Measurements from ENCODE around the gene SERPINA5.

Gene SERPINA5

DNA sequence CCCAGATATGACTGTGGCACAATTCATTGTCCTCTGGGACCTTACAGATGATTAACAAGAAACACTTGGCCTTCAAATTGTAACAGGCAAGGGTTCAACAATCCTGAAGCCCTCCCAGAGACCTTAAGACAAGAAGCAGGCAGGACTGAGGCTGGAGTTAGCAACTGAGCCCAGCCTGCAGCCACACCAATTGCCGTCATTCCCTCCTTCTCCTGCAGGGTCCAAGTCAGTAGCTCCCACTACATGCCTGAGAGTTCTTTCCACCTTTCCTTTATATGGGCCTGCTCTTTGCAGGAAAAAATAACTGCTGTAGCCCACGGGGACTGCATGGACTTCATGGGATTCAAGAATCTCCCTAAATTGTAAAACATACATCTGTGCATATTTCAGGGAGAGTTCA lies 22.4 kb upstream of the SERPINA5 start:
- Histone ChIP-seq H3K9ac (ENCODE audit: low read length) (no peak overlapping the region), H3K4me1 (ENCODE audit: control insufficient read depth, insufficient read depth, low read length) (peaks cover 8% of the 10 kb centered on the region), H3K27me3 (replicated peaks; ENCODE audit: control insufficient read depth, insufficient read depth, low read length) (peaks cover 25% of the 10 kb centered on the region), H3K4me3 (ENCODE audit: low read length) (no peak overlapping the region), H3K9me3 (ENCODE audit: control insufficient read depth, low read length) (peaks cover 30% of the 10 kb centered on the region), H3K36me3 (ENCODE audit: control insufficient read depth, insufficient read depth, low read length, severe bottlenecking) (no peaks in the 10 kb centered on the region)
- no peak for DNase-seq (ENCODE audit: low read depth)

DNA sequence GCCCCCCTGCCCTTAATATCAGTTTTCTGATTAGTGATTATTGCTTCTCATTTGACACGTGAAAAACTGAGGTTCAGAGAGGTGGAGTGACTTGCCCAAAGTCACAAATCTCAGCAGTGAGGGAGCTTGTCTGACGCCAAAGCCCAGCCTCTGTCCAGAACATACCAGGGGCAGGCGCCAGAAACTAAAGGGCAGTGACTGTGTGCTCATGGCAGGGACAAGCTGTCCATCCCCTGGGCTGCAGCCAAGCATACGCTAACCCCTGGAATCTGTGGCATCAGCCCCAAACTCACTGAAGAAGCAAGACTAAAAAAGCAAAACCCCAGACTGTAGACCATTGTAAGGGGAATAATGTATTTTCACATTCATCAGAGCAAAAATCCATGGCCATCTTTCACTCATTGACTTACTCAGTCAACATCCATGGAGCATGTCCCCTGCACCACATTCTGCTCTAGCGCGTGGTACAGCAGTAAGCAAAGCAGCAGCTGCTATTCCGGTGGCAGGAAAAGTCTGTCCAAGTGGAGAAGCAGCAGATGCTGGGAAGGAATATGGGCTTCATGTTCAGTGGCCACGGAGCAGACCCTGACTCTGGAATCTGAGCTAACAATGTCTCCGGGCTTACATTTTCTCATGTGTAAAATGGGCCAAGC lies 21.5 kb upstream of the SERPINA5 start:
- H3K27me3 ChIP-seq (replicated peaks; ENCODE audit: control insufficient read depth, insufficient read depth, low read length) = peaks cover 25% of the 10 kb centered on the region
- DNase-seq (ENCODE audit: low read depth) = no peak
- peaks cover 8% of the 10 kb centered on the region for H3K4me1 ChIP-seq (ENCODE audit: control insufficient read depth, insufficient read depth, low read length)
- peaks cover 20% of the 10 kb centered on the region for H3K9me3 ChIP-seq (ENCODE audit: control insufficient read depth, low read length)
- no peaks in the 10 kb centered on the region for H3K36me3 ChIP-seq (ENCODE audit: control insufficient read depth, insufficient read depth, low read length, severe bottlenecking)
- H3K9ac ChIP-seq (ENCODE audit: low read length) = no peak overlapping the region
- no peak overlapping the region for H3K4me3 ChIP-seq (ENCODE audit: low read length)

DNA sequence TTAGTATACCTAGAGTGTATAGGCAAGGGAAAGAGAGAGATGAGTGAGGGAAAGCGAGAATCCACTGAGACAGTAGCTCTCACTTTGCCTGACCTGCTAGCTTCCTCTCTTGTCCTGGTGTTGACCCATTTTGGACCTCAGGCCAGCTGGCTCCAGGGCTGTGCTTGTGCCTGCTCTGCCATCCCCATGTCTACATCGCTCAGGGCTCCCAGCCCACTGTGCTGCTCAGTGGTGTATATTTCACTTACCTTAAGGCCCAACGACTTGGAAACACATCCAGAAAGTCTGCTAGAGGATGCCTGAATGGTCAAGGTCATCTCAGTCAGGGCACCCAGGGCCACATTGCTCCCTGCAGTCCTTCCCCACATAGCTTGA lies 20.9 kb upstream of the SERPINA5 start:
- Histone ChIP-seq H3K9ac (ENCODE audit: low read length) (no peak overlapping the region), H3K4me3 (ENCODE audit: low read length) (no peak overlapping the region), H3K4me1 (ENCODE audit: control insufficient read depth, insufficient read depth, low read length) (peaks cover 8% of the 10 kb centered on the region), H3K36me3 (ENCODE audit: control insufficient read depth, insufficient read depth, low read length, severe bottlenecking) (no peaks in the 10 kb centered on the region), H3K9me3 (ENCODE audit: control insufficient read depth, low read length) (peaks cover 15% of the 10 kb centered on the region), H3K27me3 (replicated peaks; ENCODE audit: control insufficient read depth, insufficient read depth, low read length) (peaks cover 25% of the 10 kb centered on the region)
- no peak for DNase-seq (ENCODE audit: low read depth)

DNA sequence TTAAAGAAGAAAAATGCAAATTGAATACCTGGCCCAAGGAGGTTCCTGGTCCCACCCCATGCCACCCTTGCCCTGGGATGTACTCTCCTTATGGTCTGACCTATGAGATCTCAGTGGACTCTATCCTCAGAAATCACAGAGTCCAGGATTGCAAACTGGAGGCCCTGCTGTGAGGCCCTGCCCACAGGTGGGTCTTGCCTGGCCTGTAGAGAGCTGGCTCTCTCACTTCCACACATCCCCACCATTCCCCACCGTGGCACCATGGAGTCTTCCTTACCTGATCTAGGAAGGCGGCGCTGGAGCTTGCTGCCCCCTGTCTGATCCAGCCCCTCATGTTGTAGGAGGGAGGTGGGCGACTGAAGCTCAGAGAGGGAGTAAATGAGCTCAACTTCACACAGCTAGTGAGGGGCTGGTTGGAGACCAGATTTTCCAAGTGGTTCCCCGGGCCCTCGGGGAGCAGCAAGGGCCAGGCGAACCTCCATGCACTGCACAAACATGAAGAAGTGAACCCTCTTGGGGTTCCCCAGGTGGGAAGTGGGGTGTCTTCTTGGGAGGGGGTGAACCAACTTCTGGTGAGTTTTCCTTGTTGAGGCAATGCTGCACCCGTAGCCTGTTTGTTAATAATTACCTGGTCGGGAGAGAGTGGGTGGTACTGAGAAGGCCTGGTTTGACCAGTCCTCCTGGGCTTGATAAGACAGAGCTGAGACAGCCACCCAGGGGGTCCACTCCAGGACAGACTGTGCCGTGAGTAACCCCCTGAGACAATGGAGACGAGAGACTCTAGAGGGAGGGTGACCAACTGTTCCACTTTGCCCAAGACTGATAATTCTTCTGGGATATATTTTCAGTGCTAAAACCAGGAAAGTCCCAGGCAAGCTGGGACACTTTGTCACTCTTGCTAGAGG lies 20.2 kb upstream of the SERPINA5 start, which contains the start of gene SERPINA4:
TSS of gene SERPINA4 (plus strand) at position 692 of the 905 bp plus-strand sequence. CDS start 2,041 bp downstream, outside the sequence.
- Histone ChIP-seq H3K4me1 (ENCODE audit: control insufficient read depth, insufficient read depth, low read length) (peaks cover 8% of the 10 kb centered on the region), H3K9me3 (ENCODE audit: control insufficient read depth, low read length) (peaks cover 14% of the 10 kb centered on the region), H3K36me3 (ENCODE audit: control insufficient read depth, insufficient read depth, low read length, severe bottlenecking) (no peaks in the 10 kb centered on the region), H3K9ac (ENCODE audit: low read length) (no peak within 1 kb of the TSS), H3K27me3 (replicated peaks; ENCODE audit: control insufficient read depth, insufficient read depth, low read length) (peaks cover 25% of the 10 kb centered on the region), H3K4me3 (ENCODE audit: low read length) (no peak within 1 kb of the TSS)
- DNase-seq (ENCODE audit: low read depth) = no peak

DNA sequence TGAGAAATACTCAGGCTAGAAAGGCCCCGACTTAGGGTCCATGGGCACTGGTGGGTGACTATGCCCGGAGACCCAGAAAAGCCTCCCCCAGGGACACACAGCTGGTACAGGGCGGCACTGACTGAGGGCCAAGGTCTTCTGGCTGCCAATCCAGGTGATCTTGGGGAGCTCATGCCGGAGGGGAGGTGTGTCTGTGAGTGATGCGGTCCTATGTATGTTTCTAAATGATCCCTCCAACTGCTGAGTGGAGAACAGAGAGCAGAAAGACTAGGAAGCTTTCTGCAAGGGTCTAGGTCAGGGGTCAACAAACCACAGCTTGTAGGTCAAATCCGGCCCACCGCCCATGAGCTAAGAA lies 19.6 kb upstream of the SERPINA5 start:
- peaks cover 14% of the 10 kb centered on the region for H3K9me3 ChIP-seq (ENCODE audit: control insufficient read depth, low read length)
- H3K27me3 ChIP-seq (replicated peaks; ENCODE audit: control insufficient read depth, insufficient read depth, low read length) = peaks cover 25% of the 10 kb centered on the region
- no peak overlapping the region for H3K4me3 ChIP-seq (ENCODE audit: low read length)
- no peak overlapping the region for H3K9ac ChIP-seq (ENCODE audit: low read length)
- peaks cover 8% of the 10 kb centered on the region for H3K4me1 ChIP-seq (ENCODE audit: control insufficient read depth, insufficient read depth, low read length)
- no peak for DNase-seq (ENCODE audit: low read depth)
- H3K36me3 ChIP-seq (ENCODE audit: control insufficient read depth, insufficient read depth, low read length, severe bottlenecking) = no peaks in the 10 kb centered on the region

DNA sequence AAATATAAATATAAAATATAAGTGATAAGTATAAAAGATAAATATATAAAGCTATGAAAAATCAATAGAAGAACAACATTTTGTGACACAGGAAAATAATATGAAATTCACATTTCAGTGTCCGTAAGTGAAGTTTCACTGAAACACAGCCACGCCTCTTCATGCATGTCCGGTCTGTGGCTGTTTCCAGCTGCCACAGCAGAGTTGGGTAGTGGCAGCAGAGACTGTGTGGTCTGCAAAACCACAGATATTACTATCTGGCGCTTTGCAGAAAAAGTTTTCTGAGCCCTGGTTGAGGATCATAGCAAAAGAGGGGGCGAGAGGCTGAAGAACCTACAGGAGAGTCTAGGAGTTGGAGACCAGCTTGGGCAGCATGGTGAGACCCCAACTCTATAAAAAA lies 19.2 kb upstream of the SERPINA5 start:
- no peak for DNase-seq (ENCODE audit: low read depth)
- H3K27me3 ChIP-seq (replicated peaks; ENCODE audit: control insufficient read depth, insufficient read depth, low read length) = peaks cover 22% of the 10 kb centered on the region
- no peak overlapping the region for H3K4me3 ChIP-seq (ENCODE audit: low read length)

DNA sequence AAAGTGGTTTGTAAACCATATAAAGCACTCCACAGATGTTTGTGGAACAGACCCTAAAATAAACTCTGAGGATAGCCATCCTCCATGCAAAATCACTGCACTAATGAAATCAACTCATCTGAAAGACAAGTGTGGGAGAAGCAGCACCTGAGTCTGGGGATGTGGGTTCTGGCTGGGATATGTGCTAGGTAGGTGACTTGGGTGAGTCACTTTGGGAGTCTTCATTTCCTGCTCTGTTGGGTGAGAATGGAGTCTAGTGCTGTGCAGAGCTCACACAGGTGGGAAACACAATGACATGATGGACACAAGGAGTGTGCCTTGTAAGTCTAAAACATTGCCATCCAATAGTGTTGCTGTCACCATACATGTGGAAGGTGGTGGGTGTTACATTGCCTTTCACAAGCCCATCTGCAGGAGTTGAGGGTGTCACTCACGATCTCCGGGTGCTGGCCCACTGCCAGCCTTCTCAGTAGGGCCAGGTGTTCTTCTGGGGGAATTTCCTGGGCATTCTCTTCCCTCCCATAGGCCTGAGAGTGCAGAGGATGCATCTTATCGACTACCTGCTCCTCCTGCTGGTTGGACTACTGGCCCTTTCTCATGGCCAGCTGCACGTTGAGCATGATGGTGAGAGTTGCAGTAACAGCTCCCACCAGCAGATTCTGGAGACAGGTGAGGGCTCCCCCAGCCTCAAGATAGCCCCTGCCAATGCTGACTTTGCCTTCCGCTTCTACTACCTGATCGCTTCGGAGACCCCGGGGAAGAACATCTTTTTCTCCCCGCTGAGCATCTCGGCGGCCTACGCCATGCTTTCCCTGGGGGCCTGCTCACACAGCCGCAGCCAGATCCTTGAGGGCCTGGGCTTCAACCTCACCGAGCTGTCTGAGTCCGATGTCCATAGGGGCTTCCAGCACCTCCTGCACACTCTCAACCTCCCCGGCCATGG lies 18.0 kb upstream of the SERPINA5 start:
- Histone ChIP-seq H3K4me3 (ENCODE audit: low read length) (no peak overlapping the region), H3K9ac (ENCODE audit: low read length) (no peak overlapping the region), H3K4me1 (ENCODE audit: control insufficient read depth, insufficient read depth, low read length) (peaks cover 8% of the 10 kb centered on the region), H3K36me3 (ENCODE audit: control insufficient read depth, insufficient read depth, low read length, severe bottlenecking) (no peaks in the 10 kb centered on the region), H3K27me3 (replicated peaks; ENCODE audit: control insufficient read depth, insufficient read depth, low read length) (peaks cover 17% of the 10 kb centered on the region), H3K9me3 (ENCODE audit: control insufficient read depth, low read length) (no peaks in the 10 kb centered on the region)
- no peak for DNase-seq (ENCODE audit: low read depth)

More for the DNA sequence above, 19.2 kb upstream of the SERPINA5 start:
- peaks cover 8% of the 10 kb centered on the region for H3K4me1 ChIP-seq (ENCODE audit: control insufficient read depth, insufficient read depth, low read length)
- no peaks in the 10 kb centered on the region for H3K36me3 ChIP-seq (ENCODE audit: control insufficient read depth, insufficient read depth, low read length, severe bottlenecking)
- H3K9me3 ChIP-seq (ENCODE audit: control insufficient read depth, low read length) = peaks cover 11% of the 10 kb centered on the region
- H3K9ac ChIP-seq (ENCODE audit: low read length) = no peak overlapping the region

DNA sequence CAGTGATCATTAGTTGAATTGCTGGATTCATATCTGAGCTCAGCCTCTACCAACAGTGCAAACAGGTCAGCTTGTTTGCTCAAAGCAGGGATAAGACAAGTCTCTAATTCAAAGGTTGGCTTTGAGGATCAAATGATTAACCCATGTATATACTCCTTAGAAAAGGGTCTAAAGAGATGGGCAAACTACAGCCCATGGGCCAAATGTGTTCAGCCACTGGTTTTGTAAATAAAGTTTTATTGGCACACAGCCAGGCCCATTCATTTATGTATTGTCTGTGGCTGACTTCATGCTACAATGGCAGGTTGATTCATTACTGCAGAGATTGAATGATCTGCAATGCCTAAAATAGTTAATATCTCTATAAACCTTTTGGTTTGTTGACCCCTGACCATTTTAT lies 16.8 kb upstream of the SERPINA5 start:
- H3K9ac ChIP-seq (ENCODE audit: low read length) = no peak overlapping the region
- H3K9me3 ChIP-seq (ENCODE audit: control insufficient read depth, low read length) = no peaks in the 10 kb centered on the region
- DNase-seq (ENCODE audit: low read depth) = no peak
- H3K4me3 ChIP-seq (ENCODE audit: low read length) = no peak overlapping the region
- peaks cover 7% of the 10 kb centered on the region for H3K4me1 ChIP-seq (ENCODE audit: control insufficient read depth, insufficient read depth, low read length)
- peaks cover 9% of the 10 kb centered on the region for H3K27me3 ChIP-seq (replicated peaks; ENCODE audit: control insufficient read depth, insufficient read depth, low read length)
- no peaks in the 10 kb centered on the region for H3K36me3 ChIP-seq (ENCODE audit: control insufficient read depth, insufficient read depth, low read length, severe bottlenecking)

DNA sequence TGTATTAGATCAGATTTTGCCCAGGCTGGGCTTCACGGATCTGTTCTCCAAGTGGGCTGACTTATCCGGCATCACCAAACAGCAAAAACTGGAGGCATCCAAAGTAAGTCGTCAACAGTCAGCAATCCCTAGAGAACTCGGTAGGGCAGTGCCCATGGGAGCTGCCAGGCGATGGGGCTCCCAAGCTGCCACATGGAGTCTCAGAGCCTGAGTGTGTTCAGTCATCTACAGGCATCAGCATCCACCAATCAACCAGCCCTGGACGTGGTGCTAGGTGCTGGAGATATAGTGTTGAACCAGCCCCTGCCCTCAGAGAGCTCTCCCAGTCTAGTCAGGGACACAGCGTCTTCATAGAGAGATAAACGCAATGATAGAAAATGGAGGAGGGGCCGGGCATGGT lies 13.0 kb upstream of the SERPINA5 start:
- no peak overlapping the region for H3K4me3 ChIP-seq (ENCODE audit: low read length)
- H3K9ac ChIP-seq (ENCODE audit: low read length) = no peak overlapping the region
- no peaks in the 10 kb centered on the region for H3K36me3 ChIP-seq (ENCODE audit: control insufficient read depth, insufficient read depth, low read length, severe bottlenecking)
- peaks cover 1% of the 10 kb centered on the region for H3K27me3 ChIP-seq (replicated peaks; ENCODE audit: control insufficient read depth, insufficient read depth, low read length)
- DNase-seq (ENCODE audit: low read depth) = no peak
- H3K4me1 ChIP-seq (ENCODE audit: control insufficient read depth, insufficient read depth, low read length) = peaks cover 14% of the 10 kb centered on the region
- no peaks in the 10 kb centered on the region for H3K9me3 ChIP-seq (ENCODE audit: control insufficient read depth, low read length)

DNA sequence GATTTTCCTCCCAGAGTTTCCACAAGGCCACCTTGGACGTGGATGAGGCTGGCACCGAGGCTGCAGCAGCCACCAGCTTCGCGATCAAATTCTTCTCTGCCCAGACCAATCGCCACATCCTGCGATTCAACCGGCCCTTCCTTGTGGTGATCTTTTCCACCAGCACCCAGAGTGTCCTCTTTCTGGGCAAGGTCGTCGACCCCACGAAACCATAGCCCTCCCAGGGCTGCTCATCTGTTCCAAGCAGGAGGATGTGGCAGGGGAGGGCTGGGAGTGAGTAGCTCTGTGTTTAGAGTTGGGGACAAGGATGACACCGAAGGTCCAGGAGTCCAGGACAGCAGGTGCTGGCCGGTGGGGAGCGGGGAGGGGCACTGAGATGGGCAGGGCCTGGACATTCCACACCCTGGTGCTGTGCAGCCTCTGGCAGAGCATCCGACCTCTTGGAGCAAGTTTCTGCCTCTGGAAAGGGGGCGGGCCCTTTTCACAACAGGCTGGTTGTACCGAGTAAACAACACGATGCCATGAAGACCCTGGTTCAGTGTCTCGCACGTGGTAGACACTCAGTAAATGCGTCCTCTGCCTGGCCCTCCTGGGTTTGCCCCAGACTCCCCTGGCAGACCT lies 11.7 kb upstream of the SERPINA5 start:
- Histone ChIP-seq H3K9ac (ENCODE audit: low read length) (no peak overlapping the region), H3K27me3 (replicated peaks; ENCODE audit: control insufficient read depth, insufficient read depth, low read length) (no peaks in the 10 kb centered on the region), H3K4me1 (ENCODE audit: control insufficient read depth, insufficient read depth, low read length) (peaks cover 14% of the 10 kb centered on the region), H3K9me3 (ENCODE audit: control insufficient read depth, low read length) (no peaks in the 10 kb centered on the region), H3K4me3 (ENCODE audit: low read length) (no peak overlapping the region), H3K36me3 (ENCODE audit: control insufficient read depth, insufficient read depth, low read length, severe bottlenecking) (no peaks in the 10 kb centered on the region)
- no peak for DNase-seq (ENCODE audit: low read depth)
